ENCODE data around the gene GAK. TPM values are rescaled to one million over a fixed set of nuclear protein-coding genes. Genes with fewer than 3 reads are reported as not detected.

Gene GAK
- total and polyA plus RNA-seq, 2 experiments from 2014 or later: 87.1 to 88.4 TPM

GRCh38 chr4:845233-845835, 86.8 kb downstream of the GAK start:
- Histone ChIP-seq H3K4me2 (no peak overlapping the region), H2AFZ (no peak overlapping the region), H4K20me1 (ENCODE audit: insufficient read depth, poor library complexity, severe bottlenecking) (no peaks in the 10 kb centered on the region), H3K4me1 (ENCODE audit: insufficient read depth) (no peaks in the 10 kb centered on the region), H3K27me3 (no peaks in the 10 kb centered on the region), H3K79me2 (no peaks in the 10 kb centered on the region), H3K27ac (no peak overlapping the region), H3K36me3 (replicated peaks; ENCODE audit: insufficient read depth, low read depth) (no peaks in the 10 kb centered on the region), H3K9me2 (replicated peaks; ENCODE audit: insufficient read depth) (no peaks in the 10 kb centered on the region), H3K9me3 (ENCODE audit: low read depth) (peaks cover 4% of the 10 kb centered on the region), H3K4me3 (no peak overlapping the region)
- 84% methylated on average over 9 of the region's 9 CpGs for WGBS (ENCODE audit: low lambda C conversion rate, missing lambda C conversion rate)
- TF ChIP-seq, protein P1, sequence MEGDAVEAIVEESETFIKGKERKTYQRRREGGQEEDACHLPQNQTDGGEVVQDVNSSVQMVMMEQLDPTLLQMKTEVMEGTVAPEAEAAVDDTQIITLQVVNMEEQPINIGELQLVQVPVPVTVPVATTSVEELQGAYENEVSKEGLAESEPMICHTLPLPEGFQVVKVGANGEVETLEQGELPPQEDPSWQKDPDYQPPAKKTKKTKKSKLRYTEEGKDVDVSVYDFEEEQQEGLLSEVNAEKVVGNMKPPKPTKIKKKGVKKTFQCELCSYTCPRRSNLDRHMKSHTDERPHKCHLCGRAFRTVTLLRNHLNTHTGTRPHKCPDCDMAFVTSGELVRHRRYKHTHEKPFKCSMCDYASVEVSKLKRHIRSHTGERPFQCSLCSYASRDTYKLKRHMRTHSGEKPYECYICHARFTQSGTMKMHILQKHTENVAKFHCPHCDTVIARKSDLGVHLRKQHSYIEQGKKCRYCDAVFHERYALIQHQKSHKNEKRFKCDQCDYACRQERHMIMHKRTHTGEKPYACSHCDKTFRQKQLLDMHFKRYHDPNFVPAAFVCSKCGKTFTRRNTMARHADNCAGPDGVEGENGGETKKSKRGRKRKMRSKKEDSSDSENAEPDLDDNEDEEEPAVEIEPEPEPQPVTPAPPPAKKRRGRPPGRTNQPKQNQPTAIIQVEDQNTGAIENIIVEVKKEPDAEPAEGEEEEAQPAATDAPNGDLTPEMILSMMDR (IDR thresholded peaks at IDR 0.05; ENCODE audit: poor library complexity): no peak
- TF ChIP-seq EZH2phosphoT487 (IDR thresholded peaks at IDR 0.05; ENCODE audit: low read depth, severe bottlenecking, unreplicated experiment) (no peak), EZH2 (IDR thresholded peaks at IDR 0.05; ENCODE audit: borderline replicate concordance) (no peak)
- no peak for DNase-seq (ENCODE audit: low spot score)

- Histone ChIP-seq H3K9me3 (ENCODE audit: low read depth) (peaks cover 5% of the 10 kb centered on the region), H3K4me3 (no peak overlapping the region), H3K4me2 (no peak overlapping the region), H3K27me3 (no peaks in the 10 kb centered on the region), H2AFZ (no peak overlapping the region), H3K79me2 (no peaks in the 10 kb centered on the region), H3K9me2 (replicated peaks; ENCODE audit: insufficient read depth) (no peaks in the 10 kb centered on the region), H3K4me1 (ENCODE audit: insufficient read depth) (no peaks in the 10 kb centered on the region), H3K27ac (no peak overlapping the region), H4K20me1 (ENCODE audit: insufficient read depth, poor library complexity, severe bottlenecking) (no peaks in the 10 kb centered on the region), H3K36me3 (replicated peaks; ENCODE audit: insufficient read depth, low read depth) (no peaks in the 10 kb centered on the region)
- DNase-seq (ENCODE audit: low spot score): no peak
- WGBS (ENCODE audit: low lambda C conversion rate, missing lambda C conversion rate): 93% methylated on average over 10 of the region's 10 CpGs
- TF ChIP-seq EZH2phosphoT487 (IDR thresholded peaks at IDR 0.05; ENCODE audit: low read depth, severe bottlenecking, unreplicated experiment) (no peak), EZH2 (IDR thresholded peaks at IDR 0.05; ENCODE audit: borderline replicate concordance) (no peak)
- TF ChIP-seq, protein P1 (IDR thresholded peaks at IDR 0.05; ENCODE audit: poor library complexity): no peak
Observed at GRCh38 chr4:844752-845232, 87.3 kb downstream of the GAK start.

- Histone ChIP-seq H3K9me3 (ENCODE audit: low read depth) (peaks cover 5% of the 10 kb centered on the region), H3K4me2 (no peak overlapping the region), H3K4me3 (no peak overlapping the region), H3K4me1 (ENCODE audit: insufficient read depth) (no peaks in the 10 kb centered on the region), H2AFZ (no peak overlapping the region), H3K36me3 (replicated peaks; ENCODE audit: insufficient read depth, low read depth) (no peaks in the 10 kb centered on the region), H3K79me2 (no peaks in the 10 kb centered on the region), H4K20me1 (ENCODE audit: insufficient read depth, poor library complexity, severe bottlenecking) (no peaks in the 10 kb centered on the region), H3K27me3 (no peaks in the 10 kb centered on the region), H3K9me2 (replicated peaks; ENCODE audit: insufficient read depth) (no peaks in the 10 kb centered on the region), H3K27ac (no peak overlapping the region)
- TF ChIP-seq EZH2 (IDR thresholded peaks at IDR 0.05; ENCODE audit: borderline replicate concordance) (no peak), EZH2phosphoT487 (IDR thresholded peaks at IDR 0.05; ENCODE audit: low read depth, severe bottlenecking, unreplicated experiment) (no peak)
- TF ChIP-seq, protein P1 (IDR thresholded peaks at IDR 0.05; ENCODE audit: poor library complexity): no peak
- 98% methylated on average over 4 of the region's 4 CpGs for WGBS (ENCODE audit: low lambda C conversion rate, missing lambda C conversion rate)
- no peak for DNase-seq (ENCODE audit: low spot score)
Observed at GRCh38 chr4:839675-840443, 92.3 kb downstream of the GAK start.

Data from hepatocyte (in vitro differentiated cells).